IMR-90 (cell line): Measurements from ENCODE around the gene ADGRG2. TPM values are rescaled to one million over a fixed set of nuclear protein-coding genes. Genes with fewer than 3 reads are reported as not detected.

Experiments used
- ATAC-seq: fragments of 200-7000 bp; cut with Tn5 transposase; 2 replicates; pipeline ENCODE4 v1.9.1; 2020; ENCODE audit warnings: low read depth, mild to moderate bottlenecking, moderate library complexity
- BruUV-seq: library from RNA; stranded (reverse); fragments of 400-500 nt; replicated peaks from 2 replicates; lab custom pipeline; 2021; lab: Mats Ljungman, UMichigan
- CTCF ChIA-PET: fragments of 300-600 bp; formaldehyde crosslinking; extraction: SDS; loops from one replicate; lab custom pipeline; 2021; ENCODE audit warnings: antibody characterized with exemption; lab: Yijun Ruan, JAX
- POLR2A ChIA-PET: fragments of 300-600 bp; sonication (Branson Sonifier 250); formaldehyde crosslinking; loops from one replicate; lab custom pipeline; 2022; ENCODE audit warnings: antibody characterized with exemption; ENCODE audit not compliant: unreplicated experiment; lab: Charles Lee
- DNase-seq: peaks from one replicate; pipeline ENCODE4 v3.0.0; 2013
- H2AFZ ChIP-seq: replicated peaks from 2 replicates; pipeline ENCODE3; 2013; ENCODE audit warnings: low read length, mild to moderate bottlenecking; ENCODE audit not compliant: poor library complexity
- H2AK5ac ChIP-seq: 2 replicates; pipeline ENCODE4 v1.6.1; 2013; ENCODE audit warnings: low read depth, low read length, inconsistent platforms
- H2AK9ac ChIP-seq: replicated peaks from 2 replicates; pipeline ENCODE3; 2013; ENCODE audit warnings: mild to moderate bottlenecking, low read depth, low read length, moderate library complexity; ENCODE audit not compliant: poor library complexity
- H2BK120ac ChIP-seq: 2 replicates; pipeline ENCODE4 v1.6.1; 2013; ENCODE audit warnings: low read depth, low read length, inconsistent platforms
- H2BK15ac ChIP-seq: 3 replicates; pipeline ENCODE4 v1.6.1; 2013; ENCODE audit warnings: low read depth, low read length, inconsistent platforms
- H2BK20ac ChIP-seq: 2 replicates; pipeline ENCODE4 v1.6.1; 2013; ENCODE audit warnings: low read depth, mild to moderate bottlenecking, inconsistent platforms, low read length, moderate library complexity
- H2BK5ac ChIP-seq: 2 replicates; pipeline ENCODE4 v1.6.1; 2013; ENCODE audit warnings: mild to moderate bottlenecking, low read depth, low read length, inconsistent platforms; ENCODE audit not compliant: poor library complexity, severe bottlenecking
- H3K14ac ChIP-seq: replicated peaks from 2 replicates; pipeline ENCODE4 v1.6.1; 2013; ENCODE audit warnings: low read depth, low read length, inconsistent platforms
- H3K18ac ChIP-seq: 2 replicates; pipeline ENCODE4 v1.6.1; 2013; ENCODE audit warnings: low read depth, low read length, control low read depth
- H3K23ac ChIP-seq: 2 replicates; pipeline ENCODE4 v1.6.1; 2013; ENCODE audit warnings: low read depth, low read length, inconsistent platforms
- H3K27ac ChIP-seq: 2 replicates; pipeline ENCODE4 v1.5.1; 2013; ENCODE audit warnings: mild to moderate bottlenecking, control low read depth, low read length; ENCODE audit not compliant: insufficient read depth
- H3K27me3 ChIP-seq: 2 replicates; pipeline ENCODE4 v1.6.1; 2013; ENCODE audit warnings: low read length; ENCODE audit not compliant: control insufficient read depth, insufficient read depth
- H3K36me3 ChIP-seq: 2 replicates; pipeline ENCODE4 v1.6.1; 2013; ENCODE audit warnings: low read length, mixed read lengths; ENCODE audit not compliant: control insufficient read depth, insufficient read depth
- H3K4ac ChIP-seq: 2 replicates; pipeline ENCODE4 v1.6.1; 2013; ENCODE audit warnings: low read depth, low read length, inconsistent platforms
- H3K4me1 ChIP-seq: 2 replicates; pipeline ENCODE4 v1.6.1; 2013; ENCODE audit warnings: low read length, mixed read lengths; ENCODE audit not compliant: control insufficient read depth, insufficient read depth
- H3K4me2 ChIP-seq: 2 replicates; pipeline ENCODE4 v1.6.1; 2013; ENCODE audit warnings: low read depth, mild to moderate bottlenecking, control low read depth, low read length, moderate library complexity
- H3K4me3 ChIP-seq: 2 replicates; pipeline ENCODE4 v1.5.1; 2013; ENCODE audit warnings: low read depth, mild to moderate bottlenecking, control low read depth, low read length, moderate library complexity; ENCODE audit not compliant: insufficient read depth
- H3K56ac ChIP-seq: 2 replicates; pipeline ENCODE4 v1.6.1; 2013; ENCODE audit warnings: low read length, inconsistent platforms; ENCODE audit not compliant: insufficient read depth; ENCODE audit errors: extremely low read depth
- H3K79me1 ChIP-seq, 2 experiments: 2 replicates each; pipeline ENCODE4 v1.6.1; 2013; ENCODE audit warnings: low read length in 2 of 2, inconsistent platforms in 1 of 2, low read depth in 1 of 2
- H3K9ac ChIP-seq: 2 replicates; pipeline ENCODE4 v1.6.1; 2013; ENCODE audit warnings: low read depth, low read length, control low read depth
- H3K9me1 ChIP-seq: 2 replicates; pipeline ENCODE4 v1.6.1; 2013; ENCODE audit warnings: low read length, inconsistent platforms; ENCODE audit not compliant: insufficient read depth
- H3K9me3 ChIP-seq: 2 replicates; pipeline ENCODE4 v1.6.1; 2013; ENCODE audit warnings: low read length; ENCODE audit not compliant: control insufficient read depth, insufficient read depth
- H4K20me1 ChIP-seq: 2 replicates; pipeline ENCODE4 v1.6.1; 2013; ENCODE audit warnings: low read length, inconsistent platforms; ENCODE audit not compliant: insufficient read depth
- H4K5ac ChIP-seq: 2 replicates; pipeline ENCODE4 v1.6.1; 2013; ENCODE audit warnings: mild to moderate bottlenecking, low read depth, low read length, control low read depth
- H4K8ac ChIP-seq, 2 experiments: 2 replicates each; pipeline ENCODE4 v1.6.1; 2013; ENCODE audit warnings: low read depth in 2 of 2, low read length in 2 of 2, control low read depth in 1 of 2, inconsistent platforms in 1 of 2
- H4K91ac ChIP-seq: 2 replicates; pipeline ENCODE4 v1.6.1; 2013; ENCODE audit warnings: low read depth, low read length, inconsistent platforms; ENCODE audit not compliant: insufficient read depth
- BHLHE40 ChIP-seq: fragments of 150-350 bp; IDR thresholded peaks from 2 replicates; pipeline ENCODE4 v1.6.1; 2016; ENCODE audit warnings: mild to moderate bottlenecking, low read depth, low read length
- CEBPB ChIP-seq: IDR thresholded peaks from 2 replicates; pipeline ENCODE4 v1.6.1; 2012; ENCODE audit warnings: low read depth, low read length, improper control_type of control experiment
- CHD1 ChIP-seq: IDR thresholded peaks from 2 replicates; pipeline ENCODE4 v1.6.1; 2012; ENCODE audit warnings: low read depth, low read length, improper control_type of control experiment
- CTCF ChIP-seq: conservative IDR thresholded peaks from 2 replicates; pipeline ENCODE4 v1.5.1; 2012; ENCODE audit warnings: mild to moderate bottlenecking, low read depth, low read length, improper control_type of control experiment
- ELK1 ChIP-seq: fragments of 150-350 bp; IDR thresholded peaks from 2 replicates; pipeline ENCODE4 v1.6.1; 2016; ENCODE audit warnings: low read depth, mild to moderate bottlenecking, low read length, moderate library complexity, borderline replicate concordance
- FOS ChIP-seq: fragments of 150-350 bp; IDR thresholded peaks from 2 replicates; pipeline ENCODE4 v1.6.1; 2016; ENCODE audit warnings: low read depth, low read length
- MAFK ChIP-seq: IDR thresholded peaks from 2 replicates; pipeline ENCODE4 v1.6.1; 2012; ENCODE audit warnings: low read depth, low read length, improper control_type of control experiment
- MAZ ChIP-seq: IDR thresholded peaks from 2 replicates; pipeline ENCODE4 v1.6.1; 2012; ENCODE audit warnings: low read depth, mild to moderate bottlenecking, low read length, improper control_type of control experiment, moderate library complexity, borderline replicate concordance
- MXI1 ChIP-seq: IDR thresholded peaks from 2 replicates; pipeline ENCODE4 v1.6.1; 2012; ENCODE audit warnings: low read depth, mild to moderate bottlenecking, low read length, moderate library complexity, borderline replicate concordance
- NFE2L2 ChIP-seq: fragments of 150-350 bp; IDR thresholded peaks from 2 replicates; pipeline ENCODE4 v1.6.1; 2016; ENCODE audit warnings: low read depth, mild to moderate bottlenecking, low read length
- POLR2A ChIP-seq: IDR thresholded peaks from 2 replicates; pipeline ENCODE4 v1.6.1; 2012; ENCODE audit warnings: mild to moderate bottlenecking, low read depth, low read length
- RAD21 ChIP-seq: IDR thresholded peaks from 2 replicates; pipeline ENCODE4 v1.6.1; 2012; ENCODE audit warnings: low read length, improper control_type of control experiment
- RCOR1 ChIP-seq: IDR thresholded peaks from 2 replicates; pipeline ENCODE4 v1.6.1; 2012; ENCODE audit warnings: mild to moderate bottlenecking, low read length, improper control_type of control experiment; ENCODE audit not compliant: insufficient replicate concordance
- SMC3 ChIP-seq: fragments of 150-350 bp; IDR thresholded peaks from 2 replicates; pipeline ENCODE4 v1.6.1; 2016; ENCODE audit warnings: low read depth, mild to moderate bottlenecking, antibody characterized with exemption, low read length, moderate library complexity
- USF2 ChIP-seq: fragments of 150-350 bp; IDR thresholded peaks from 2 replicates; pipeline ENCODE4 v1.6.1; 2017; ENCODE audit warnings: mild to moderate bottlenecking, antibody characterized with exemption, low read length, low read depth
- WGBS, 2 experiments: methylation state at CpG; one replicate each; pipeline versions ENCODE4 v1.1.5 to v1.1.7; 2013; ENCODE audit warnings: missing lambda C conversion rate in 2 of 2; ENCODE audit not compliant: insufficient read length in 1 of 2; ENCODE audit errors: extremely low coverage in 2 of 2; 5-methylcytosine and 5-hydroxymethylcytosine counted together
- dilution Hi-C: fragments of 300-500 bp; cut with HindIII; formaldehyde crosslinking; loops from one replicate; pipeline ENCODE4 v1.14.3; 2018; ENCODE audit warnings: low sequenced_read_pairs; ENCODE audit not compliant: unreplicated experiment
- in situ Hi-C: fragments of 300-500 bp; cut with MboI; formaldehyde crosslinking; loops from 3 replicates; pipeline ENCODE4 v1.14.3; 2019; ENCODE audit warnings: low sequenced_read_pairs, inconsistent platforms, mixed read lengths
- intact Hi-C: fragments of 100-400 bp; cut with micrococcal nuclease; formaldehyde crosslinking; loops from 2 replicates; pipeline ENCODE4 v1.10.0; 2022
- polyA plus RNA-seq, 3 experiments: library from polyadenylated mRNA; depleted of rRNA; stranded (reverse); fragments of >200 nt; gene quantifications; 2 replicates each; pipeline ENCODE4 v1.2.3, GENCODE V29; 2012; ENCODE audit warnings: low replicate concordance in 1 of 3
- total RNA-seq: library from RNA; depleted of rRNA; stranded (reverse); fragments of >200 nt; gene quantifications from 2 replicates; pipeline ENCODE4 v1.2.3, GENCODE V29; 2012

The ADGRG2 gene
- total and polyA plus RNA-seq, 2 of the 4 experiments (the other 2 are of a cell fraction), result under 0.01 to 0.07 TPM

GRCh38 chrX:18981124-18981807, 141.0 kb downstream of the ADGRG2 start:
- Histone ChIP-seq H2AK9ac (no peak overlapping the region), H3K27ac (no peak overlapping the region), H3K4me1 (0 out of 2 replicates have a peak, but pooled peaks cover 2% of the 10 kb centered on the region), H3K4ac (no peak overlapping the region), H3K4me3 (no peak overlapping the region), H2BK15ac (no peak overlapping the region), H3K79me1 (peaks cover 10 to 22% of the 10 kb centered on the region in 2 experiments; a peak in 3 of 4 replicates), H3K4me2 (no peak overlapping the region), H2AFZ (no peak overlapping the region), H2BK20ac (no peak overlapping the region), H3K9ac (no peak overlapping the region), H3K14ac (no peak overlapping the region), H4K20me1 (no peaks in the 10 kb centered on the region), H3K27me3 (no peaks in the 10 kb centered on the region), H2AK5ac (no peak overlapping the region), H2BK120ac (no peak overlapping the region), H3K56ac (no peak overlapping the region), H3K9me1 (no peaks in the 10 kb centered on the region), H4K5ac (no peak overlapping the region), H4K91ac (no peak overlapping the region), H2BK5ac (no peak overlapping the region), H4K8ac (no peak overlapping the region), H3K36me3 (no peaks in the 10 kb centered on the region), H3K18ac (no peak overlapping the region), H3K23ac (no peak overlapping the region), H3K9me3 (no peaks in the 10 kb centered on the region)
- TF ChIP-seq SMC3 (no peak), ELK1 (no peak), USF2 (no peak), MXI1 (no peak), RCOR1 (no peak), RAD21 (no peak), MAFK (no peak), CTCF (no peak), CEBPB (no peak), NFE2L2 (no peak), POLR2A (no peak), BHLHE40 (no peak), CHD1 (no peak), FOS (no peak), MAZ (no peak)
- DNase-seq, result no peak
- POLR2A ChIA-PET, result no interaction called here
- CTCF ChIA-PET, result interaction anchor here (0.6 to 0.8 kb wide), 3 partner anchors 10 to 23 kb away, joined by 3 read pairs; no protein-coding TSS in a partner anchor
- dilution Hi-C loops (no loop called here), in situ Hi-C loops (no loop called here), intact Hi-C loops (loop anchor here (10.0 kb wide), 1 partner anchor 566 kb away; no protein-coding TSS in a partner anchor)
- WGBS, 2 experiments, result 80% methylated on average over 1 of the region's 6 CpGs; no CpG with 5 or more reads in 1 of the 2 experiments
- BruUV-seq, result no TSS peak
- ATAC-seq, result no peak
